H9 (cell line): ENCODE results near the gene OR2T35. TPM values are rescaled to one million over a fixed set of nuclear protein-coding genes. Genes with fewer than 3 reads are reported as not detected.
"Not testable (repeated sequence)": the region's sequence is repeated elsewhere in the genome, so short reads cannot be mapped to it uniquely, and the experiment has no call there.

ENCODE experiments used
- DNase-seq: peaks from one replicate; pipeline ENCODE4 v3.0.0-alpha.2; 2017
- H2AFZ ChIP-seq: one replicate; pipeline ENCODE4 v1.6.1; 2013; ENCODE audit warnings: mild to moderate bottlenecking, low read length, control low read depth, moderate library complexity
- H2AK5ac ChIP-seq: 2 replicates; pipeline ENCODE4 v1.6.1; 2013; ENCODE audit warnings: low read length, control low read depth, mixed read lengths; ENCODE audit not compliant: insufficient read length
- H2BK120ac ChIP-seq: one replicate; pipeline ENCODE4 v1.6.1; 2013; ENCODE audit warnings: low read depth, mild to moderate bottlenecking, low read length, control low read depth, inconsistent platforms; ENCODE audit not compliant: poor library complexity, severe bottlenecking
- H2BK12ac ChIP-seq: 2 replicates; pipeline ENCODE4 v1.6.1; 2013; ENCODE audit warnings: low read length, control low read depth, mixed read lengths, low read depth; ENCODE audit not compliant: insufficient read length
- H2BK15ac ChIP-seq: 2 replicates; pipeline ENCODE4 v1.6.1; 2013; ENCODE audit warnings: low read depth, low read length, control low read depth
- H2BK20ac ChIP-seq: one replicate; pipeline ENCODE4 v1.6.1; 2013; ENCODE audit warnings: low read depth, mild to moderate bottlenecking, low read length, control low read depth, inconsistent platforms; ENCODE audit not compliant: poor library complexity, severe bottlenecking
- H2BK5ac ChIP-seq: 2 replicates; pipeline ENCODE4 v1.6.1; 2013; ENCODE audit warnings: low read length, control low read depth, mixed read lengths; ENCODE audit not compliant: insufficient read length
- H3K14ac ChIP-seq: 2 replicates; pipeline ENCODE4 v1.6.1; 2013; ENCODE audit warnings: low read length, control low read depth; ENCODE audit not compliant: insufficient read depth
- H3K18ac ChIP-seq: 2 replicates; pipeline ENCODE4 v1.6.1; 2013; ENCODE audit warnings: low read depth, mild to moderate bottlenecking, mixed read lengths, low read length, control low read depth; ENCODE audit not compliant: insufficient read length
- H3K23ac ChIP-seq: 2 replicates; pipeline ENCODE4 v1.6.1; 2013; ENCODE audit warnings: low read length, control low read depth, mixed read lengths, low read depth; ENCODE audit not compliant: insufficient read length
- H3K23me2 ChIP-seq: 2 replicates; pipeline ENCODE4 v1.6.1; 2013; ENCODE audit warnings: low read depth, mild to moderate bottlenecking, mixed read lengths, low read length, control low read depth; ENCODE audit not compliant: insufficient read length, poor library complexity, severe bottlenecking
- H3K27ac ChIP-seq: 2 replicates; pipeline ENCODE4 v1.5.1; 2013; ENCODE audit warnings: low read length, control low read depth, mixed read lengths, low read depth; ENCODE audit not compliant: insufficient read length
- H3K27me3 ChIP-seq: 2 replicates; pipeline ENCODE4 v1.6.1; 2013; ENCODE audit warnings: low read length, control low read depth, inconsistent platforms; ENCODE audit not compliant: insufficient read depth
- H3K4ac ChIP-seq: 2 replicates; pipeline ENCODE4 v1.6.1; 2013; ENCODE audit warnings: low read depth, mild to moderate bottlenecking, control low read depth, inconsistent platforms, low read length, moderate library complexity
- H3K4me1 ChIP-seq: 2 replicates; pipeline ENCODE4 v1.6.1; 2013; ENCODE audit warnings: low read length, control low read depth, inconsistent platforms; ENCODE audit not compliant: insufficient read depth
- H3K4me2 ChIP-seq: 2 replicates; pipeline ENCODE4 v1.6.1; 2013; ENCODE audit warnings: low read length, control low read depth, mixed read lengths; ENCODE audit not compliant: insufficient read length, insufficient read depth
- H3K56ac ChIP-seq: 2 replicates; pipeline ENCODE4 v1.6.1; 2013; ENCODE audit warnings: low read depth, mild to moderate bottlenecking, mixed read lengths, low read length, control low read depth; ENCODE audit not compliant: insufficient read length
- H3K79me1 ChIP-seq: 2 replicates; pipeline ENCODE4 v1.6.1; 2013; ENCODE audit warnings: low read depth, mild to moderate bottlenecking, moderate library complexity, low read length, control low read depth, inconsistent platforms; ENCODE audit not compliant: insufficient read depth, poor library complexity, severe bottlenecking
- H3K79me2 ChIP-seq: 2 replicates; pipeline ENCODE4 v1.6.1; 2013; ENCODE audit warnings: low read length, control low read depth, inconsistent platforms; ENCODE audit not compliant: insufficient read depth
- H3K9ac ChIP-seq: 2 replicates; pipeline ENCODE4 v1.6.1; 2013; ENCODE audit warnings: low read length, control low read depth, mixed read lengths; ENCODE audit not compliant: insufficient read length; ENCODE audit errors: extremely low read depth
- H3K9me3 ChIP-seq: one replicate; pipeline ENCODE4 v1.6.1; 2013; ENCODE audit warnings: low read depth, low read length, inconsistent platforms; ENCODE audit not compliant: control insufficient read depth
- H3T11ph ChIP-seq: one replicate; pipeline ENCODE4 v1.6.1; 2013; ENCODE audit warnings: mild to moderate bottlenecking, low read length, control low read depth, inconsistent platforms
- H4K20me1 ChIP-seq: one replicate; pipeline ENCODE4 v1.6.1; 2013; ENCODE audit not compliant: control insufficient read depth, insufficient read length, insufficient read depth
- H4K5ac ChIP-seq: 2 replicates; pipeline ENCODE4 v1.6.1; 2013; ENCODE audit warnings: low read depth, mild to moderate bottlenecking, mixed read lengths, low read length, control low read depth; ENCODE audit not compliant: insufficient read length
- H4K8ac ChIP-seq: replicated peaks from 2 replicates; pipeline ENCODE4 v1.6.1; 2013; ENCODE audit warnings: low read length, control low read depth, mixed read lengths, low read depth; ENCODE audit not compliant: insufficient read length
- H4K91ac ChIP-seq: 2 replicates; pipeline ENCODE4 v1.6.1; 2013; ENCODE audit warnings: low read depth, mild to moderate bottlenecking, moderate library complexity, mixed read lengths, low read length, control low read depth; ENCODE audit not compliant: insufficient read length
- H3K27ac Mint-ChIP-seq, 3 experiments: 2 replicates in 2 of 3; 3 replicates in 1 of 3; pipeline ENCODE4 v1.8.0; 2020 to 2021; ENCODE audit warnings: mixed read lengths in 3 of 3, mild to moderate bottlenecking in 1 of 3, moderate library complexity in 1 of 3
- H3K27me3 Mint-ChIP-seq: 2 replicates; pipeline ENCODE4 v1.8.0; 2021; ENCODE audit warnings: low read depth, mild to moderate bottlenecking, moderate library complexity, mixed read lengths
- H3K36me3 Mint-ChIP-seq, 3 experiments: 2 replicates in 2 of 3; 3 replicates in 1 of 3; pipeline ENCODE4 v1.8.0; 2020 to 2021; ENCODE audit warnings: low read depth in 3 of 3, mixed read lengths in 3 of 3; ENCODE audit not compliant: insufficient read depth in 1 of 3
- H3K4me1 Mint-ChIP-seq, 2 experiments: 2 replicates each; pipeline ENCODE4 v1.8.0; 2020; ENCODE audit warnings: mixed read lengths in 2 of 2
- H3K4me3 Mint-ChIP-seq, 2 experiments: 2 replicates in 1 of 2; 3 replicates in 1 of 2; pipeline ENCODE4 v1.8.0; 2020 to 2021; ENCODE audit warnings: mild to moderate bottlenecking in 2 of 2, mixed read lengths in 2 of 2, moderate library complexity in 1 of 2
- H3K9me3 Mint-ChIP-seq, 2 experiments: 2 replicates in 1 of 2; 3 replicates in 1 of 2; pipeline ENCODE4 v1.8.0; 2020; ENCODE audit warnings: mild to moderate bottlenecking in 2 of 2, mixed read lengths in 2 of 2, moderate library complexity in 1 of 2
- WGBS: extraction: QIAGEN DNeasy Blood & Tissue Kit; methylation state at CpG from one replicate; pipeline ENCODE4 v1.1.7; 2013; ENCODE audit warnings: missing lambda C conversion rate, low lambda C conversion rate, mixed read lengths; ENCODE audit not compliant: insufficient read length; ENCODE audit errors: extremely low coverage; 5-methylcytosine and 5-hydroxymethylcytosine counted together
- total RNA-seq: library from RNA; stranded (reverse); gene quantifications from 2 replicates; pipeline ENCODE4 v1.2.1, GENCODE V29; 2021

The OR2T35 gene
- total RNA-seq, 1 experiment from 2014 or later: not detected

GRCh38 chr1:248634991-248635390, 10.1 kb downstream of the OR2T35 start, which contains the start of gene OR2T11:
Gene OR2T11, minus strand, starts transcription at chr1:248635091. Its CDS starts 7,963 bp downstream, at chr1:248627128.
- H4K20me1 ChIP-seq, H3K27ac Mint-ChIP-seq, H2BK12ac ChIP-seq, H2AFZ ChIP-seq, H3K9ac ChIP-seq, H2BK5ac ChIP-seq, H3T11ph ChIP-seq, H3K56ac ChIP-seq, H2BK20ac ChIP-seq, H4K5ac ChIP-seq, H3K27ac ChIP-seq, H3K4me3 Mint-ChIP-seq, H3K79me1 ChIP-seq, H2BK120ac ChIP-seq, H3K18ac ChIP-seq, H4K8ac ChIP-seq, H3K23me2 ChIP-seq, H3K4me1 Mint-ChIP-seq, H3K79me2 ChIP-seq, H3K4ac ChIP-seq, H2BK15ac ChIP-seq, H3K4me2 ChIP-seq, H3K14ac ChIP-seq, H3K27me3 ChIP-seq, H3K4me1 ChIP-seq, H3K23ac ChIP-seq, DNase-seq, H2AK5ac ChIP-seq, H3K36me3 Mint-ChIP-seq, H4K91ac ChIP-seq, H3K27me3 Mint-ChIP-seq: not testable (repeated sequence)
- H3K9me3 ChIP-seq: peaks cover 16% of the 10 kb centered on the region
- peaks cover 26 to 27% of the 10 kb centered on the region in 2 experiments for H3K9me3 Mint-ChIP-seq
- WGBS: no CpG with 5 or more reads among the region's 2 CpGs
